HepG2 (cell line): ENCODE results near the gene RAD51. TPM values are rescaled to one million over a fixed set of nuclear protein-coding genes. Genes with fewer than 3 reads are reported as not detected.

ENCODE experiments used
- ATAC-seq: fragments of 200-7000 bp; cut with Tn5 transposase; 3 replicates; pipeline ENCODE4 v1.9.1; 2020; ENCODE audit warnings: mild to moderate bottlenecking, moderate library complexity
- BruUV-seq: library from RNA; stranded (reverse); fragments of 400-500 nt; replicated peaks from 2 replicates; lab custom pipeline; 2021; lab: Mats Ljungman, UMichigan
- CTCF ChIA-PET: fragments of 300-600 bp; formaldehyde crosslinking; extraction: SDS; loops from one replicate; lab custom pipeline; 2021; ENCODE audit warnings: low total read pairs, inconsistent platforms, low intra/inter-chr PET ratio; lab: Yijun Ruan, JAX
- POLR2A ChIA-PET: fragments of 350-600 bp; sonication (Branson Sonifier 250); formaldehyde crosslinking; loops from one replicate; lab custom pipeline; 2020; ENCODE audit warnings: antibody characterized with exemption, inconsistent platforms; lab: Yijun Ruan, JAX
- DNase-seq: peaks from one replicate; pipeline ENCODE4 v3.0.0-alpha.2; 2015; ENCODE audit warnings: low spot score
- FAIRE-seq: peaks from 3 replicates; lab custom pipeline; 2011; peaks lifted over from hg19 to GRCh38; lab: Jason Lieb, UNC
- H2AFZ ChIP-seq: one replicate; pipeline ENCODE4 v1.6.1; 2011; ENCODE audit warnings: low read length, inconsistent platforms
- H3K27ac ChIP-seq: fragments of 300-600 bp; 3 replicates; pipeline ENCODE4 v1.8.0; 2011; ENCODE audit warnings: mixed run types, mild to moderate bottlenecking, mixed read lengths, low read length, inconsistent platforms; ENCODE audit not compliant: insufficient read depth; ENCODE audit errors: extremely low read length
- H3K27me3 ChIP-seq, 2 experiments: fragments of 200-600 bp in 1 of 2; 2 replicates in 1 of 2; 3 replicates in 1 of 2; pipeline versions ENCODE4 v1.6.0 to v1.8.0; 2011; ENCODE audit warnings: low read length in 2 of 2, mild to moderate bottlenecking in 2 of 2, moderate library complexity in 2 of 2, inconsistent platforms in 1 of 2; ENCODE audit not compliant: insufficient read depth in 2 of 2, control insufficient read depth in 1 of 2
- H3K36me3 ChIP-seq, 2 experiments: fragments of 200-600 bp in 1 of 2; replicated peaks in 1 of 2; 2 replicates in 1 of 2; 3 replicates in 1 of 2; pipeline versions ENCODE4 v1.5.1 to v1.8.0; 2011; ENCODE audit warnings: low read length in 2 of 2, inconsistent platforms in 1 of 2; ENCODE audit not compliant: insufficient read depth in 2 of 2, control insufficient read depth in 1 of 2
- H3K4me1 ChIP-seq: 2 replicates; pipeline ENCODE4 v1.5.1; 2012; ENCODE audit warnings: low read length, inconsistent platforms; ENCODE audit not compliant: insufficient read depth
- H3K4me2 ChIP-seq: 2 replicates; pipeline ENCODE4 v1.6.0; 2011; ENCODE audit warnings: low read depth, low read length, inconsistent platforms
- H3K4me3 ChIP-seq, 3 experiments: fragments of 200-600 bp in 1 of 3; sonication (generic), shearing (Covaris generic) in 1 of 3; replicated peaks in 1 of 3; 2 replicates each; pipeline ENCODE4 v1.5.1; 2011 to 2016; ENCODE audit warnings: low read length in 3 of 3, inconsistent platforms in 2 of 3, low read depth in 2 of 3, mild to moderate bottlenecking in 2 of 3, control low read depth in 1 of 3, mixed read lengths in 1 of 3; ENCODE audit not compliant: insufficient read depth in 1 of 3
- H3K79me2 ChIP-seq: one replicate; pipeline ENCODE4 v1.6.1; 2011; ENCODE audit warnings: low read length, inconsistent platforms; ENCODE audit not compliant: insufficient read depth
- H3K9ac ChIP-seq: 2 replicates; pipeline ENCODE4 v1.6.0; 2011; ENCODE audit warnings: mild to moderate bottlenecking, low read depth, low read length, inconsistent platforms; ENCODE audit not compliant: insufficient read depth
- H3K9me3 ChIP-seq: 2 replicates; pipeline ENCODE4 v1.5.1; 2012; ENCODE audit warnings: mild to moderate bottlenecking, low read length
- H4K20me1 ChIP-seq: 2 replicates; pipeline ENCODE4 v1.6.0; 2011; ENCODE audit warnings: inconsistent platforms, mild to moderate bottlenecking, low read length, moderate library complexity; ENCODE audit not compliant: insufficient read depth
- ADNP ChIP-seq: sonication (generic); formaldehyde crosslinking; IDR thresholded peaks from 2 replicates; pipeline ENCODE4 v1.4.0; 2020; ENCODE audit warnings: missing genetic modification reagents
- DNMT1 ChIP-seq: sonication (generic); formaldehyde crosslinking; IDR thresholded peaks from 2 replicates; pipeline ENCODE4 v1.5.1; 2020; ENCODE audit warnings: mild to moderate bottlenecking, missing genetic modification reagents
- DR1 ChIP-seq: sonication (generic); formaldehyde crosslinking; IDR thresholded peaks from 2 replicates; pipeline ENCODE4 v1.8.0; 2021; ENCODE audit warnings: mild to moderate bottlenecking, missing genetic modification reagents, inconsistent platforms
- FOXJ3 ChIP-seq: sonication (generic); formaldehyde crosslinking; IDR thresholded peaks from 2 replicates; pipeline ENCODE4 v1.4.0; 2020; ENCODE audit warnings: missing genetic modification reagents, mild to moderate bottlenecking, borderline replicate concordance
- GFI1 ChIP-seq: sonication (generic); formaldehyde crosslinking; IDR thresholded peaks from 2 replicates; pipeline ENCODE4 v1.5.0; 2020; ENCODE audit warnings: missing genetic modification reagents, mild to moderate bottlenecking, borderline replicate concordance
- HNRNPLL ChIP-seq: fragments of 200-400 bp; formaldehyde crosslinking; IDR thresholded peaks from 2 replicates; pipeline ENCODE4 v1.6.1; 2017; ENCODE audit warnings: mild to moderate bottlenecking, low read depth, low read length; ENCODE audit not compliant: poor library complexity, severe bottlenecking
- IRF2 ChIP-seq: IDR thresholded peaks from 2 replicates; pipeline ENCODE4 v1.6.1; 2018; ENCODE audit warnings: missing genetic modification reagents, missing compliant biosample characterization
- KMT2A ChIP-seq: sonication (generic); formaldehyde crosslinking; IDR thresholded peaks from 2 replicates; pipeline ENCODE4 v1.4.0; 2020; ENCODE audit warnings: missing genetic modification reagents
- MAFG ChIP-seq: sonication (generic); formaldehyde crosslinking; IDR thresholded peaks from 2 replicates; pipeline ENCODE4 v1.5.1; 2020; ENCODE audit warnings: mild to moderate bottlenecking, missing genetic modification reagents
- NFIB ChIP-seq: sonication (generic); formaldehyde crosslinking; IDR thresholded peaks from 2 replicates; pipeline ENCODE4 v1.9.0; 2021; ENCODE audit warnings: missing genetic modification reagents, mild to moderate bottlenecking, borderline replicate concordance
- NFKB2 ChIP-seq: sonication (generic); formaldehyde crosslinking; IDR thresholded peaks from 2 replicates; pipeline ENCODE4 v1.4.0; 2020; ENCODE audit warnings: missing genetic modification reagents, borderline replicate concordance
- RELA ChIP-seq: sonication (generic); formaldehyde crosslinking; IDR thresholded peaks from 2 replicates; pipeline ENCODE4 v1.4.0; 2020; ENCODE audit warnings: missing genetic modification reagents
- YY1 ChIP-seq: IDR thresholded peaks from 2 replicates; pipeline ENCODE4 v1.6.1; 2011; ENCODE audit warnings: low read length, low read depth, moderate library complexity, mild to moderate bottlenecking; ENCODE audit not compliant: insufficient read depth, insufficient replicate concordance
- ZBTB20 ChIP-seq: sonication (generic); formaldehyde crosslinking; IDR thresholded peaks from 2 replicates; pipeline ENCODE4 v1.8.1; 2023; ENCODE audit warnings: missing genetic modification reagents, low read depth, mild to moderate bottlenecking, borderline replicate concordance
- ZMYM2 ChIP-seq: sonication (generic); formaldehyde crosslinking; IDR thresholded peaks from 2 replicates; pipeline ENCODE4 v1.8.0; 2022; ENCODE audit warnings: mild to moderate bottlenecking, missing genetic modification reagents
- ZMYM3 ChIP-seq: sonication (generic); formaldehyde crosslinking; IDR thresholded peaks from 2 replicates; pipeline ENCODE4 v1.5.1; 2020; ENCODE audit warnings: mild to moderate bottlenecking, missing genetic modification reagents
- ZNF276 ChIP-seq: sonication (generic); formaldehyde crosslinking; IDR thresholded peaks from 2 replicates; pipeline ENCODE4 v1.4.0; 2020; ENCODE audit warnings: mild to moderate bottlenecking, low read depth, missing genetic modification reagents
- ZNF350 ChIP-seq: sonication (generic); formaldehyde crosslinking; IDR thresholded peaks from 2 replicates; pipeline ENCODE4 v1.4.0; 2020; ENCODE audit warnings: mild to moderate bottlenecking, low read depth, missing genetic modification reagents, borderline replicate concordance
- ZNF614 ChIP-seq: IDR thresholded peaks from 2 replicates; pipeline ENCODE4 v1.6.1; 2018; ENCODE audit warnings: missing biosample characterization, missing genetic modification reagents, inconsistent platforms, borderline replicate concordance
- ZNF615 ChIP-seq: sonication (generic); formaldehyde crosslinking; IDR thresholded peaks from 2 replicates; pipeline ENCODE4 v1.5.0; 2020; ENCODE audit warnings: mild to moderate bottlenecking, missing genetic modification reagents, borderline replicate concordance
- ZNF777 ChIP-seq: sonication (generic); formaldehyde crosslinking; IDR thresholded peaks from 2 replicates; pipeline ENCODE4 v1.4.0; 2020; ENCODE audit warnings: missing genetic modification reagents
- ZNF780A ChIP-seq: sonication (generic); formaldehyde crosslinking; IDR thresholded peaks from 2 replicates; pipeline ENCODE4 v1.8.0; 2022; ENCODE audit warnings: mild to moderate bottlenecking, missing genetic modification reagents, moderate library complexity
- ZNF782 ChIP-seq: sonication (generic); formaldehyde crosslinking; IDR thresholded peaks from 2 replicates; pipeline ENCODE4 v1.4.0; 2020; ENCODE audit warnings: missing genetic modification reagents, mild to moderate bottlenecking, borderline replicate concordance
- WGBS: methylation state at CpG from one replicate; pipeline ENCODE4 v1.1.6; 2017; ENCODE audit warnings: low lambda C conversion rate; 5-methylcytosine and 5-hydroxymethylcytosine counted together
- in situ Hi-C: cut with HindIII; loops from 2 replicates; pipeline ENCODE4 v1.10.0; 2017; ENCODE audit warnings: low pct_unique_long_range_greater_than_20kb; ENCODE audit not compliant: extremely low pct_ligation_motif_present
- intact Hi-C: fragments of 100-400 bp; cut with micrococcal nuclease; formaldehyde crosslinking; loops from one replicate; pipeline ENCODE4 v1.10.0; 2022; ENCODE audit not compliant: unreplicated experiment
- polyA plus RNA-seq, 8 experiments: library from polyadenylated mRNA; depleted of rRNA in 3 of 8; stranded (reverse) in 7 of 8; unstranded in 1 of 8; fragments of >200 nt; fragmentation: Illumina TruSeq in 4 of 8; extraction: Trizol in 4 of 8; gene quantifications; 2 replicates each; pipeline versions ENCODE4 v1.2.1 to v1.2.3, GENCODE V29; 2011 to 2016; ENCODE audit warnings: low read depth in 4 of 8, missing spikeins in 1 of 8, mixed read lengths in 1 of 8; ENCODE audit not compliant: insufficient read depth in 1 of 8
- total RNA-seq, 5 experiments: library from RNA; depleted of rRNA; stranded (reverse); fragments of >200 nt; fragmentation: Illumina TruSeq; extraction: Trizol; gene quantifications; 2 replicates each; pipeline ENCODE4 v1.2.3, GENCODE V29; 2016; ENCODE audit warnings: low read depth in 1 of 5
- TF ChIP-seq, protein P1 (sequence below): IDR thresholded peaks from 2 replicates; pipeline ENCODE4 v1.6.1; 2016; ENCODE audit warnings: missing biosample characterization, missing genetic modification reagents, low read depth

The RAD51 gene
- total and polyA plus RNA-seq, 2 of the 13 experiments (the other 11 are each of a cell fraction or from before 2014, with no cell fraction given): 8.5 to 12.8 TPM

- peaks cover 48% of the 10 kb centered on the region for H3K4me1 ChIP-seq
- H2AFZ ChIP-seq: no peak overlapping the region
- BruUV-seq: no TSS peak
- H4K20me1 ChIP-seq: no peaks in the 10 kb centered on the region
- H3K9me3 ChIP-seq: no peaks in the 10 kb centered on the region
- peak overlapping the region; percentile 84 for H3K4me2 ChIP-seq
- peak; percentile 70 for ATAC-seq
- H3K4me3 ChIP-seq: peak overlapping the region; percentile 83 to 98 (median 89)
- DNase-seq: no peak
- FAIRE-seq: no peak
- in situ Hi-C loops (no loop called here), intact Hi-C loops (loop anchor here (10.0 kb wide), 1 partner anchor 160 kb away; the partner anchor contains the start of gene KNL1)
- H3K9ac ChIP-seq: peak overlapping the region; percentile 87
- WGBS: 0% methylated on average over 12 of the region's 22 CpGs
- H3K27me3 ChIP-seq: no peaks in the 10 kb centered on the region
- CTCF ChIA-PET: no interaction called here
- H3K27ac ChIP-seq: peak overlapping the region; percentile 84
- H3K79me2 ChIP-seq: peaks cover 30% of the 10 kb centered on the region
- POLR2A ChIA-PET: interaction anchor here (0.7 kb wide), 2 partner anchors 24 to 60 kb away, joined by 4 to 5 read pairs; no protein-coding TSS in a partner anchor
- H3K36me3 ChIP-seq: peaks cover 8 to 20% of the 10 kb centered on the region in 2 experiments
- TF ChIP-seq NFIB (CRISPR knock-in tag) (no peak), ZNF350 (CRISPR knock-in tag) (no peak), FOXJ3 (CRISPR knock-in tag) (no peak), ZNF777 (CRISPR knock-in tag) (peak; percentile 20), MAFG (CRISPR knock-in tag) (peak; percentile 17; the same call in 1 of the 2 replicates), YY1 (peak; percentile 50), GFI1 (CRISPR knock-in tag) (0 out of 2 replicates have a peak, but pooled peaks have one; percentile 10), RELA (CRISPR knock-in tag) (no peak), DNMT1 (CRISPR knock-in tag) (0 out of 2 replicates have a peak, but pooled peaks have one; percentile 8), DR1 (CRISPR knock-in tag) (0 out of 2 replicates have a peak, but pooled peaks have one; percentile 11), ZMYM2 (CRISPR knock-in tag) (0 out of 2 replicates have a peak, but pooled peaks have one; percentile 13), ZNF615 (0 out of 2 replicates have a peak, but pooled peaks have one; percentile 43), HNRNPLL (peak; percentile 56), KMT2A (CRISPR knock-in tag) (no peak), ZNF780A (CRISPR knock-in tag) (no peak), ZNF276 (CRISPR knock-in tag) (no peak), NFKB2 (CRISPR knock-in tag) (0 out of 2 replicates have a peak, but pooled peaks have one; percentile 7), ZNF782 (CRISPR knock-in tag) (no peak), IRF2 (CRISPR knock-in tag) (no peak), ZMYM3 (CRISPR knock-in tag) (peak; percentile 7; the same call in 1 of the 2 replicates), ZBTB20 (CRISPR knock-in tag) (0 out of 2 replicates have a peak, but pooled peaks have one; percentile 6), ADNP (CRISPR knock-in tag) (no peak), ZNF614 (CRISPR knock-in tag) (no peak)
- TF ChIP-seq, protein P1, sequence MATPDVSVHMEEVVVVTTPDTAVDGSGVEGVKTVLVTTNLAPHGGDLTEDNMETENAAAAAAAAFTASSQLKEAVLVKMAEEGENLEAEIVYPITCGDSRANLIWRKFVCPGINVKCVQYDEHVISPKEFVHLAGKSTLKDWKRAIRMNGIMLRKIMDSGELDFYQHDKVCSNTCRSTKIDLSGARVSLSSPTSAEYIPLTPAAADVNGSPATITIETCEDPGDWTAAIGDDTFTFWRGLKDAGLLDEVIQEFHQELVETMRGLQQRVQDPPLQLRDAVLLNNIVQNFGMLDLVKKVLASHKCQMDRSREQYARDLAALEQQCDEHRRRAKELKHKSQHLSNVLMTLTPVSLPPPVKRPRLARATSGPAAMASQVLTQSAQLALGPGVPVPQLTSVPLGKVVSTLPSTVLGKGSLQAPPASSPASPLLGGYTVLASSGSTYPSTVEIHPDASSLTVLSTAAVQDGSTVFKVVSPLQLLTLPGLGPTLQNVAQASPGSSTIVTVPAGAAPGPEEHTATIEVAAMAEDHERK: no peak
Observed at GRCh38 chr15:40754574-40754882, 59.6 kb downstream of the RAD51 start.
